HG03469 (cell line): ENCODE data around the gene HAS3.

ENCODE experiments used
- ATAC-seq: cut with Tn5 transposase; IDR thresholded peaks from one replicate; pipeline ENCODE4 v1.9.1; 2021; ENCODE audit warnings: mild to moderate bottlenecking, moderate library complexity, moderate number of reproducible peaks; ENCODE audit not compliant: unreplicated experiment

Gene HAS3

GRCh38 chr16:69089091-69089910, 16.2 kb upstream of the HAS3 start:
- no peak for ATAC-seq

GRCh38 chr16:69093974-69094373, 11.5 kb upstream of the HAS3 start:
- ATAC-seq = no peak

GRCh38 chr16:69094501-69094900, 11.0 kb upstream of the HAS3 start:
- ATAC-seq = no peak

GRCh38 chr16:69095193-69095592, 10.3 kb upstream of the HAS3 start:
- ATAC-seq = no peak

GRCh38 chr16:69100071-69100691, 5.3 kb upstream of the HAS3 start:
- no peak for ATAC-seq

- ATAC-seq = no peak
These were observed 1.2 kb downstream of the HAS3 start for GRCh38 chr16:69106491-69107315.

GRCh38 chr16:69107316-69107962, 2.0 kb downstream of the HAS3 start:
- ATAC-seq = no peak

- ATAC-seq = no peak
These were observed 2.8 kb downstream of the HAS3 start for GRCh38 chr16:69108064-69108904.

- no peak for ATAC-seq
These were observed 3.4 kb downstream of the HAS3 start for GRCh38 chr16:69108905-69109252.

- ATAC-seq = no peak
These were observed 4.2 kb downstream of the HAS3 start for GRCh38 chr16:69109486-69110270.

- ATAC-seq = no peak
These were observed 5.0 kb downstream of the HAS3 start for GRCh38 chr16:69110406-69110805.

GRCh38 chr16:69111216-69111875, 5.9 kb downstream of the HAS3 start:
- no peak for ATAC-seq

- ATAC-seq = no peak
These were observed 6.4 kb downstream of the HAS3 start for GRCh38 chr16:69111876-69112230.

GRCh38 chr16:69112285-69113129, 7.1 kb downstream of the HAS3 start:
- ATAC-seq = no peak

- no peak for ATAC-seq
These were observed 7.8 kb downstream of the HAS3 start for GRCh38 chr16:69113216-69113615.

GRCh38 chr16:69114346-69114975, 9.0 kb downstream of the HAS3 start:
- ATAC-seq = no peak

- ATAC-seq = no peak
These were observed 9.5 kb downstream of the HAS3 start for GRCh38 chr16:69114976-69115355.

- ATAC-seq = no peak
These were observed 9.9 kb downstream of the HAS3 start for GRCh38 chr16:69115361-69115760.
